Stimulated activated memory B cell treated with anti-CD40 and anti-IgM and Interleukin-4, amounts not matched to agents 10 μg/mL and 1 μg/mL and 100 μg/mL, for 72 hours (primary cell): ENCODE results near the gene PRDM11.

Experiments
- ATAC-seq: fragments of 150-1000 bp; cut with Tn5 transposase; 2 replicates; pipeline ENCODE4 v1.10.0; 2021
- H3K27ac Mint-ChIP-seq: one replicate; pipeline ENCODE4 v1.8.0; 2022; ENCODE audit warnings: mild to moderate bottlenecking, mixed read lengths
- H3K27me3 Mint-ChIP-seq: one replicate; pipeline ENCODE4 v1.8.0; 2022; ENCODE audit warnings: mixed read lengths
- H3K36me3 Mint-ChIP-seq: one replicate; pipeline ENCODE4 v1.8.0; 2022; ENCODE audit warnings: mixed read lengths
- H3K4me1 Mint-ChIP-seq: one replicate; pipeline ENCODE4 v1.8.0; 2022; ENCODE audit warnings: mixed read lengths
- H3K4me3 Mint-ChIP-seq: one replicate; pipeline ENCODE4 v1.8.0; 2022; ENCODE audit warnings: mild to moderate bottlenecking, moderate library complexity, mixed read lengths
- H3K9me3 Mint-ChIP-seq: one replicate; pipeline ENCODE4 v1.8.0; 2022; ENCODE audit warnings: mixed read lengths

PRDM11 gene

GRCh38 chr11:45254070-45254469 is 107.6 kb downstream of the PRDM11 start:
- Mint-ChIP-seq H3K27ac (no peak overlapping the region), H3K36me3 (no peaks in the 10 kb centered on the region), H3K4me3 (no peak overlapping the region), H3K9me3 (no peaks in the 10 kb centered on the region), H3K4me1 (no peaks in the 10 kb centered on the region), H3K27me3 (peaks cover 42% of the 10 kb centered on the region)
- no peak for ATAC-seq

GRCh38 chr11:45258982-45259530 is 112.6 kb downstream of the PRDM11 start:
- H3K4me1 Mint-ChIP-seq = no peaks in the 10 kb centered on the region
- H3K4me3 Mint-ChIP-seq = no peak overlapping the region
- H3K27ac Mint-ChIP-seq = no peak overlapping the region
- H3K36me3 Mint-ChIP-seq = no peaks in the 10 kb centered on the region
- H3K9me3 Mint-ChIP-seq = no peaks in the 10 kb centered on the region
- H3K27me3 Mint-ChIP-seq = peaks cover 48% of the 10 kb centered on the region
- no peak for ATAC-seq

DNA sequence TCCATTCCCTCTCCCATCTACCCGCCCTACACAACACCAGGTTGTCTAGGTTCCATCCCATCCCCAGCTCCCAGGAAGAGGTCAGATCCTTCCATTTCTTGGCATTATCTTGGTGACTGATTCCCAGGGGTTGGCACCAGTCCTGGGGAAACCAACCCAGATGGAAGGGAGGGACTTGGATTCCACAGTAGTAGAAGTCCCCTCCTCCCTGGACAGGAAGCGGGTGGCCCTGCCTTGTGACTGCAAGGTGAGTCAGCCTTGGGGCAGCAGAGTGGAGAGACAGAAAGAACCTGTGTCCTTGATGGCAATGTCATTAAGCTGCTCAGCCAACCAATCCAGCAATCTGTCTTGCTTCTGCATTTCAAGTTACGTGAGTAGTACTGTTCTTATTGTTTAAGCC is 113.2 kb downstream of the PRDM11 start:
- Mint-ChIP-seq H3K27me3 (peaks cover 45% of the 10 kb centered on the region), H3K27ac (no peak overlapping the region), H3K4me1 (no peaks in the 10 kb centered on the region), H3K36me3 (no peaks in the 10 kb centered on the region), H3K9me3 (no peaks in the 10 kb centered on the region), H3K4me3 (no peak overlapping the region)
- ATAC-seq = no peak

GRCh38 chr11:45260071-45260470 is 113.6 kb downstream of the PRDM11 start:
- Mint-ChIP-seq H3K27me3 (peaks cover 40% of the 10 kb centered on the region), H3K27ac (no peak overlapping the region), H3K9me3 (no peaks in the 10 kb centered on the region), H3K4me1 (no peaks in the 10 kb centered on the region), H3K4me3 (no peak overlapping the region), H3K36me3 (no peaks in the 10 kb centered on the region)
- no peak for ATAC-seq

DNA sequence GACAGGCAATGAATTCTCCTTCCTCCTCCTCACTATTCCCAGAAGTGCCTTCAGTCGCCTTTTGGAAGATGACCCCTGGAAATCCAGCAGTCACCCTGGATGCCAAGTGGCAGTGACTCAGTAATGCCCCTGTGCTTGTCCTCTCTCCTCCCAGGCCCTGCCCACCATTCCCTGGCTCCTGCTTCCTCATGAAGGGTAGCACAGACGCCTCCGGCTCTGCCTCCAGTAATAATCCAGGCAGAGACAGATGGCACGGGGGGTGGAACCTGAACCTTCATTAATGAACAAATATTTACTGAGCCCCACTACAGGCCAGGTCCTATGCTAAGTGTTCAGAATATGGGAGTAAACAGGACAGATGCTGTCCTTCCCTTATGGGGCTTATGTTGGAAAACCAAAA is 116.5 kb downstream of the PRDM11 start:
- ATAC-seq = no peak
- no peak overlapping the region for H3K27ac Mint-ChIP-seq
- H3K27me3 Mint-ChIP-seq = peaks cover 39% of the 10 kb centered on the region
- no peaks in the 10 kb centered on the region for H3K36me3 Mint-ChIP-seq
- no peaks in the 10 kb centered on the region for H3K9me3 Mint-ChIP-seq
- H3K4me3 Mint-ChIP-seq = no peak overlapping the region
- no peaks in the 10 kb centered on the region for H3K4me1 Mint-ChIP-seq

DNA sequence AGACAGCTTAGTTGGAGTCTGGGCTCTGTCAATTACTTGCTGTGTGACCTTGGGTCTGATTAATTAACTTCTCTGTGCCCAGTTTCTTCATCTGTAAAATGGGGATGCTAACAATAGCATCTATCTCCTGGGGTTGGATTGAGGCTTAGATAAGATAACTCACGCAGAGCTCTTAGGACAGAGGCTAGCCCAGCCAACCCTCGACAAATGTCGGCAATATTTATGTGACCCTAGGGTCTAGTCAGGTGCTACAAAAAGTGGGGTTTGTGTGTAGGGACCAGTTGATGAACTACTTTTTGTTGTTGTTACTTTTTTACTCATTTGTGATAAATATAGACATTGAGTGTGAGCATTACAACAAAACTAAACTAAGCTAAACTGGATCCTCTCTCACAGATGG is 117.3 kb downstream of the PRDM11 start:
- H3K36me3 Mint-ChIP-seq = no peaks in the 10 kb centered on the region
- no peak overlapping the region for H3K4me3 Mint-ChIP-seq
- no peak overlapping the region for H3K27ac Mint-ChIP-seq
- no peak for ATAC-seq
- peaks cover 35% of the 10 kb centered on the region for H3K27me3 Mint-ChIP-seq
- no peaks in the 10 kb centered on the region for H3K9me3 Mint-ChIP-seq
- no peaks in the 10 kb centered on the region for H3K4me1 Mint-ChIP-seq

DNA sequence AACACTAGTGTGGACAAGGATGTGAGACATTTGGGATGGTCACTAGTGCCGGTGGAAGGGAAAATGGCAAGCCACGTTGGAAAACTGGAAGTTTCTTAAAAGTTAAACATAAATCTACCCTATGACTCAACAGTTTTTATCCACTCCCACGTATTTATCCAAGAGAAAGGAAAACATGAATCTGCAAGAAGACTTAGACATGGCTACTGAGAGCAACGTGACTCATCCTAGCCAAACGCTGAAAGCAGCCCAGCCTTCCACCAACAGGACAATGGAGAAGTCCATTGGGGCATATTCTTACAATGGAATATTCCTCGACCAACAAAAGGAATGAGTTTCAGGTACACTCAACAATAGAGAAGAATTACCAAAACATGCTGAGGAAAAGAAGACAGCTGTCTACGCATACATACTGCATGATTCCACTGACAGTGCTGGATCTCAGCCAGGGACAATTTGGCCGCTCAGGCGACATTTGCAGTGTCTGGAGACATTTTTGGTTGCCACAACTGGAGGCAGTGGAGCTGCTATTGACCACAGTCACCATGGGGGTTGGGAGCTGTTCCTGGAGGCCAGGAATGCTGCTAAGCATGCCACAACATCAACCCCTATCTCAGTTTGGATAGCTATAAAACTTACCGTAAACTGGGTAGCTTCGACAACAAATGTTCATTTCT is 118.5 kb downstream of the PRDM11 start:
- H3K27me3 Mint-ChIP-seq = peaks cover 35% of the 10 kb centered on the region
- no peak for ATAC-seq
- H3K4me1 Mint-ChIP-seq = no peaks in the 10 kb centered on the region
- H3K36me3 Mint-ChIP-seq = no peaks in the 10 kb centered on the region
- H3K27ac Mint-ChIP-seq = no peak overlapping the region
- no peak overlapping the region for H3K4me3 Mint-ChIP-seq
- H3K9me3 Mint-ChIP-seq = no peaks in the 10 kb centered on the region

GRCh38 chr11:45265969-45266675 is 119.7 kb downstream of the PRDM11 start:
- no peak for ATAC-seq
- Mint-ChIP-seq H3K27me3 (peaks cover 29% of the 10 kb centered on the region), H3K4me3 (no peak overlapping the region), H3K4me1 (no peaks in the 10 kb centered on the region), H3K9me3 (peaks cover under 1% of the 10 kb centered on the region), H3K36me3 (no peaks in the 10 kb centered on the region), H3K27ac (no peak overlapping the region)

DNA sequence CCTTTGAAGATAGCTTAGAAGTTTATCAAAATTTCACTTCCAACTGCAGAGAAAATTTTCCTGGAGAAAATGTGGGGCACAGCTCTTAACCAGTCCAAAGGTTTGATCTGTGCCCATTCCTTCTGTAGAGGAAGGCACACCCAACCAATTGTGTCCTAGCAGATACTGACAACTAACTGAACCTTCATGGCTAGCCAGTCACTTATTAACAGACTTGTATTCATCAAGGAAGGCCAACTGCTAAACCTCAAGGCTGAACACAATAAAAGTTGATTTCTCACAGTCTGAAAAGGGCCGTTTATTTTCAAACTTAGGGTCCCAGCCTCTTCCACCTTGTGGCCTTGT is 120.2 kb downstream of the PRDM11 start:
- ATAC-seq = no peak
- no peaks in the 10 kb centered on the region for H3K36me3 Mint-ChIP-seq

DNA sequence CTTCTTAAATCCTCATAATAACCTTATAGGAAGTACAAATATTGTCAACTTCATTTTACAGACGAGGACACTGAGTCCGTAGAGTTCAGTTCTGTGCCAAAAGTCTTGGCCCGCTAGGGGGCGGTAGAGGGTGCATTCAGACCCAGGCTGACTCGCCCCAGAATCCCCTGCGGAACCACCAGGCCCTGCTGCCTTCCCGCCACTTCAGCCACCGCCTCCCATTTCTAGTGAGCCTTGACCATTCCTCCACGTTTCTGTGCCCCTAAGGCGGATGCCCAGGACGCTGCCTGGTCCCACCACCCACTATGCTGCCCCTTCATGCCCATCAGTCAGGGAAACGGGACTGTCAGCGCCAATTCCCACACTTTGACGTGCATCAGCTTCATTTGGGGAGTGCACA is 120.6 kb downstream of the PRDM11 start:
- ATAC-seq = no peak
- Mint-ChIP-seq H3K27ac (no peak overlapping the region), H3K27me3 (peaks cover 34% of the 10 kb centered on the region), H3K4me1 (no peaks in the 10 kb centered on the region), H3K36me3 (no peaks in the 10 kb centered on the region), H3K4me3 (no peak overlapping the region), H3K9me3 (peaks cover 5% of the 10 kb centered on the region)

More for the DNA sequence above, 120.2 kb downstream of the PRDM11 start:
- no peaks in the 10 kb centered on the region for H3K4me1 Mint-ChIP-seq
- peaks cover 31% of the 10 kb centered on the region for H3K27me3 Mint-ChIP-seq
- H3K27ac Mint-ChIP-seq = no peak overlapping the region
- no peak overlapping the region for H3K4me3 Mint-ChIP-seq
- peaks cover 5% of the 10 kb centered on the region for H3K9me3 Mint-ChIP-seq

GRCh38 chr11:45267652-45268299 is 121.3 kb downstream of the PRDM11 start:
- H3K4me3 Mint-ChIP-seq = no peak overlapping the region
- peaks cover 5% of the 10 kb centered on the region for H3K9me3 Mint-ChIP-seq
- ATAC-seq = no peak
- H3K27ac Mint-ChIP-seq = no peak overlapping the region
- no peaks in the 10 kb centered on the region for H3K4me1 Mint-ChIP-seq
- H3K36me3 Mint-ChIP-seq = no peaks in the 10 kb centered on the region
- peaks cover 38% of the 10 kb centered on the region for H3K27me3 Mint-ChIP-seq

DNA sequence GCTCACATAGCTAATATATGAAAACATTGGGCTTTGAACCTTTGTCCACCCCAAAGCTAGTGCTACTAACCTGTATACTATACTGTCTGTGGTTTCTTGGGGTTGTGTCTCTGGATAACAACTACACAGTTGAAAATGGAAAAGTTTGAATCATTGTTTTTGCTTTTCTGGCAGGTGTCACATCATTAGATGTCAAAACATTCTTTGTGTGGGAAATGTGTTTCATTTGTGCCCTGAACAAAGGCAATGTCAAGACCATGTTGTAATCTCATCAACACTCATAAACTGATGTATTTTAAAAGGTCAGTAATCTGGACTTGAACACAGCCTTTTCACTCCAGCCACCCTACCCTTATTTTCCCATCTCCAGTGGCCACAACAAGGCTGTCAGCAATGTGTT is 123.2 kb downstream of the PRDM11 start:
- peaks cover 51% of the 10 kb centered on the region for H3K27me3 Mint-ChIP-seq
- H3K27ac Mint-ChIP-seq = no peak overlapping the region
- H3K9me3 Mint-ChIP-seq = peaks cover 5% of the 10 kb centered on the region
- no peak overlapping the region for H3K4me3 Mint-ChIP-seq
- no peaks in the 10 kb centered on the region for H3K4me1 Mint-ChIP-seq
- no peak for ATAC-seq
- H3K36me3 Mint-ChIP-seq = no peaks in the 10 kb centered on the region

GRCh38 chr11:45270946-45271716 is 124.7 kb downstream of the PRDM11 start:
- Mint-ChIP-seq H3K27ac (no peak overlapping the region), H3K9me3 (peaks cover 5% of the 10 kb centered on the region)
- ATAC-seq = no peak

GRCh38 chr11:45272701-45273100 is 126.3 kb downstream of the PRDM11 start:
- ATAC-seq = no peak
- H3K36me3 Mint-ChIP-seq = no peaks in the 10 kb centered on the region
- no peak overlapping the region for H3K27ac Mint-ChIP-seq
- H3K4me1 Mint-ChIP-seq = no peaks in the 10 kb centered on the region
- peaks cover 57% of the 10 kb centered on the region for H3K27me3 Mint-ChIP-seq
- peaks cover 5% of the 10 kb centered on the region for H3K9me3 Mint-ChIP-seq
- H3K4me3 Mint-ChIP-seq = no peak overlapping the region

More at GRCh38 chr11:45270946-45271716, 124.7 kb downstream of the PRDM11 start:
- H3K4me1 Mint-ChIP-seq = no peaks in the 10 kb centered on the region
- no peaks in the 10 kb centered on the region for H3K36me3 Mint-ChIP-seq
- H3K27me3 Mint-ChIP-seq = peaks cover 56% of the 10 kb centered on the region
- no peak overlapping the region for H3K4me3 Mint-ChIP-seq

DNA sequence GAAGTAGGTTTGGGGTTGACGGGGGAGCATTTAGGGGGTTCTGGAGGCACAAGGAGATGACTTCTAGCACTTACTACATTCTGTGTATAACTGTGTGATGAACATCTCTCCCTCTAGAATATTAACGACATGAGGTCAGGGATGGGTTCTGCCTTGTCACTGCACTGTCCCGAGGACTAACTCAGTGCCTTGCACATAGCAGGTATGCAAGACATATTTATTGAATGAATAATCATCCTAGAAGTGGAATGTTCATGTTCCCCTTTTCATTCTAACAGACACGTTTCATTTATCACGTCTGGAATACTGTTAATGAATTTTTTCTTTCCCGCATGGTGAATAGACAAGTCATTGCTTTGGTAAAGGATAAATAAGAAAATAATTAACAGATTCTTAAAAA is 127.1 kb downstream of the PRDM11 start:
- no peak for ATAC-seq
- Mint-ChIP-seq H3K27me3 (peaks cover 59% of the 10 kb centered on the region), H3K9me3 (peaks cover 5% of the 10 kb centered on the region), H3K27ac (no peak overlapping the region), H3K4me3 (no peak overlapping the region), H3K4me1 (no peaks in the 10 kb centered on the region), H3K36me3 (no peaks in the 10 kb centered on the region)
